Measurements from ENCODE around the gene CHMP5.

Gene CHMP5

GRCh38 chr9:33244137-33244784 lies 20.6 kb upstream of the CHMP5 start:
- no peak for DNase-seq (ENCODE audit: low read depth in 2 of 2)

- no peak for DNase-seq (ENCODE audit: low read depth in 2 of 2)
These were observed 19.5 kb upstream of the CHMP5 start for GRCh38 chr9:33245341-33245740.

GRCh38 chr9:33246269-33246860 lies 18.5 kb upstream of the CHMP5 start:
- DNase-seq (ENCODE audit: low read depth in 2 of 2), result no peak

- no peak for DNase-seq (ENCODE audit: low read depth in 2 of 2)
These were observed 16.2 kb upstream of the CHMP5 start for GRCh38 chr9:33248606-33249005.

GRCh38 chr9:33249087-33249658 lies 15.7 kb upstream of the CHMP5 start:
- no peak for DNase-seq (ENCODE audit: low read depth in 2 of 2)

- no peak for DNase-seq (ENCODE audit: low read depth in 2 of 2)
These were observed 14.9 kb upstream of the CHMP5 start for GRCh38 chr9:33249983-33250382.

- no peak for DNase-seq (ENCODE audit: low read depth in 2 of 2)
These were observed 14.3 kb upstream of the CHMP5 start for GRCh38 chr9:33250458-33250995.

GRCh38 chr9:33254211-33254610 lies 10.6 kb upstream of the CHMP5 start:
- DNase-seq (ENCODE audit: low read depth in 2 of 2), result no peak

- no peak for DNase-seq (ENCODE audit: low read depth in 2 of 2)
These were observed 9.8 kb upstream of the CHMP5 start for GRCh38 chr9:33255014-33255413.

- no peak for DNase-seq (ENCODE audit: low read depth in 2 of 2)
These were observed 9.4 kb upstream of the CHMP5 start for GRCh38 chr9:33255471-33255870.

GRCh38 chr9:33256236-33256635 lies 8.6 kb upstream of the CHMP5 start:
- DNase-seq (ENCODE audit: low read depth in 2 of 2), result no peak

GRCh38 chr9:33257276-33257675 lies 7.6 kb upstream of the CHMP5 start:
- DNase-seq (ENCODE audit: low read depth in 2 of 2), result no peak

- no peak for DNase-seq (ENCODE audit: low read depth in 2 of 2)
These were observed 4.5 kb upstream of the CHMP5 start for GRCh38 chr9:33260372-33260771.

GRCh38 chr9:33263131-33264002 lies 1.5 kb upstream of the CHMP5 start:
- DNase-seq (ENCODE audit: low read depth in 2 of 2), result no peak

- no peak for DNase-seq (ENCODE audit: low read depth in 2 of 2)
These were observed 811 bp upstream of the CHMP5 start for GRCh38 chr9:33264003-33264472.

GRCh38 chr9:33265211-33265865 lies 489 bp downstream of the CHMP5 start:
- no peak for DNase-seq (ENCODE audit: low read depth in 2 of 2)

- no peak for DNase-seq (ENCODE audit: low read depth in 2 of 2)
These were observed 2.4 kb downstream of the CHMP5 start for GRCh38 chr9:33267151-33267767.

- no peak for DNase-seq (ENCODE audit: low read depth in 2 of 2)
These were observed 5.3 kb downstream of the CHMP5 start for GRCh38 chr9:33270146-33270545.

GRCh38 chr9:33272061-33272460 lies 7.2 kb downstream of the CHMP5 start:
- no peak for DNase-seq (ENCODE audit: low read depth in 2 of 2)

- no peak for DNase-seq (ENCODE audit: low read depth in 2 of 2)
These were observed 8.6 kb downstream of the CHMP5 start for GRCh38 chr9:33273266-33273971.

- no peak for DNase-seq (ENCODE audit: low read depth in 2 of 2)
These were observed 9.1 kb downstream of the CHMP5 start for GRCh38 chr9:33273972-33274328.
